Neural cell (in vitro differentiated cells): ENCODE data around the gene PLXNC1.

Experiments used
- EP300 ChIP-seq: fragments of 450-650 bp; conservative IDR thresholded peaks from 2 replicates; pipeline ENCODE4 v1.6.1; 2014; ENCODE audit warnings: antibody characterized with exemption, mild to moderate bottlenecking, moderate library complexity; ENCODE audit not compliant: poor library complexity, severe bottlenecking
- EZH2 ChIP-seq: fragments of 200-600, 300-800 bp; shearing (Covaris generic), sonication (generic); IDR thresholded peaks from 2 replicates; pipeline ENCODE4 v1.6.1; 2014; ENCODE audit warnings: antibody characterized with exemption, low read length, borderline replicate concordance, mild to moderate bottlenecking; ENCODE audit not compliant: insufficient read depth, poor library complexity, severe bottlenecking
- POLR2AphosphoS5 ChIP-seq: IDR thresholded peaks from 2 replicates; pipeline ENCODE4 v1.6.1; 2012
- RAD21 ChIP-seq: fragments of 450-650 bp; conservative IDR thresholded peaks from 2 replicates; pipeline ENCODE4 v1.6.1; 2014; ENCODE audit warnings: antibody characterized with exemption, mild to moderate bottlenecking, moderate library complexity
- SMC3 ChIP-seq: fragments of 450-650 bp; conservative IDR thresholded peaks from 2 replicates; pipeline ENCODE4 v1.6.1; 2014; ENCODE audit warnings: antibody characterized with exemption, mild to moderate bottlenecking, moderate library complexity; ENCODE audit not compliant: poor library complexity
- TAF1 ChIP-seq: IDR thresholded peaks from 2 replicates; pipeline ENCODE4 v1.6.1; 2012; ENCODE audit warnings: low read depth
- TF ChIP-seq, protein P1 (sequence below): fragments of 450-650 bp; IDR thresholded peaks from 2 replicates; pipeline ENCODE4 v1.5.1; 2014; ENCODE audit warnings: antibody characterized with exemption, mild to moderate bottlenecking, moderate library complexity; ENCODE audit not compliant: poor library complexity, severe bottlenecking
- TF ChIP-seq, protein P2 (sequence below): IDR thresholded peaks from 2 replicates; pipeline ENCODE4 v1.6.1; 2012; ENCODE audit warnings: borderline replicate concordance

GRCh38 chr12:94272280-94272679 is 123.9 kb downstream of the PLXNC1 start:
- TF ChIP-seq, protein P1, sequence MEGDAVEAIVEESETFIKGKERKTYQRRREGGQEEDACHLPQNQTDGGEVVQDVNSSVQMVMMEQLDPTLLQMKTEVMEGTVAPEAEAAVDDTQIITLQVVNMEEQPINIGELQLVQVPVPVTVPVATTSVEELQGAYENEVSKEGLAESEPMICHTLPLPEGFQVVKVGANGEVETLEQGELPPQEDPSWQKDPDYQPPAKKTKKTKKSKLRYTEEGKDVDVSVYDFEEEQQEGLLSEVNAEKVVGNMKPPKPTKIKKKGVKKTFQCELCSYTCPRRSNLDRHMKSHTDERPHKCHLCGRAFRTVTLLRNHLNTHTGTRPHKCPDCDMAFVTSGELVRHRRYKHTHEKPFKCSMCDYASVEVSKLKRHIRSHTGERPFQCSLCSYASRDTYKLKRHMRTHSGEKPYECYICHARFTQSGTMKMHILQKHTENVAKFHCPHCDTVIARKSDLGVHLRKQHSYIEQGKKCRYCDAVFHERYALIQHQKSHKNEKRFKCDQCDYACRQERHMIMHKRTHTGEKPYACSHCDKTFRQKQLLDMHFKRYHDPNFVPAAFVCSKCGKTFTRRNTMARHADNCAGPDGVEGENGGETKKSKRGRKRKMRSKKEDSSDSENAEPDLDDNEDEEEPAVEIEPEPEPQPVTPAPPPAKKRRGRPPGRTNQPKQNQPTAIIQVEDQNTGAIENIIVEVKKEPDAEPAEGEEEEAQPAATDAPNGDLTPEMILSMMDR, result no peak
- no peak for TF ChIP-seq POLR2AphosphoS5
- TF ChIP-seq RAD21, result no peak
- no peak for TF ChIP-seq EP300
- no peak for TF ChIP-seq TAF1
- TF ChIP-seq EZH2, result no peak
- no peak for TF ChIP-seq SMC3
- TF ChIP-seq, protein P2, sequence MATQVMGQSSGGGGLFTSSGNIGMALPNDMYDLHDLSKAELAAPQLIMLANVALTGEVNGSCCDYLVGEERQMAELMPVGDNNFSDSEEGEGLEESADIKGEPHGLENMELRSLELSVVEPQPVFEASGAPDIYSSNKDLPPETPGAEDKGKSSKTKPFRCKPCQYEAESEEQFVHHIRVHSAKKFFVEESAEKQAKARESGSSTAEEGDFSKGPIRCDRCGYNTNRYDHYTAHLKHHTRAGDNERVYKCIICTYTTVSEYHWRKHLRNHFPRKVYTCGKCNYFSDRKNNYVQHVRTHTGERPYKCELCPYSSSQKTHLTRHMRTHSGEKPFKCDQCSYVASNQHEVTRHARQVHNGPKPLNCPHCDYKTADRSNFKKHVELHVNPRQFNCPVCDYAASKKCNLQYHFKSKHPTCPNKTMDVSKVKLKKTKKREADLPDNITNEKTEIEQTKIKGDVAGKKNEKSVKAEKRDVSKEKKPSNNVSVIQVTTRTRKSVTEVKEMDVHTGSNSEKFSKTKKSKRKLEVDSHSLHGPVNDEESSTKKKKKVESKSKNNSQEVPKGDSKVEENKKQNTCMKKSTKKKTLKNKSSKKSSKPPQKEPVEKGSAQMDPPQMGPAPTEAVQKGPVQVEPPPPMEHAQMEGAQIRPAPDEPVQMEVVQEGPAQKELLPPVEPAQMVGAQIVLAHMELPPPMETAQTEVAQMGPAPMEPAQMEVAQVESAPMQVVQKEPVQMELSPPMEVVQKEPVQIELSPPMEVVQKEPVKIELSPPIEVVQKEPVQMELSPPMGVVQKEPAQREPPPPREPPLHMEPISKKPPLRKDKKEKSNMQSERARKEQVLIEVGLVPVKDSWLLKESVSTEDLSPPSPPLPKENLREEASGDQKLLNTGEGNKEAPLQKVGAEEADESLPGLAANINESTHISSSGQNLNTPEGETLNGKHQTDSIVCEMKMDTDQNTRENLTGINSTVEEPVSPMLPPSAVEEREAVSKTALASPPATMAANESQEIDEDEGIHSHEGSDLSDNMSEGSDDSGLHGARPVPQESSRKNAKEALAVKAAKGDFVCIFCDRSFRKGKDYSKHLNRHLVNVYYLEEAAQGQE, result no peak
